KOPT-K1 (cell line): ENCODE data around the gene SLC35F1.

ENCODE experiments used
- H3K27ac ChIP-seq: fragments of 200-600 bp; sonication (generic); 2 replicates; pipeline ENCODE4 v1.5.1; 2016; ENCODE audit warnings: antibody characterized with exemption, mild to moderate bottlenecking, low read depth, low read length; ENCODE audit not compliant: poor library complexity, severe bottlenecking
- H3K36me3 ChIP-seq: fragments of 200-600 bp; sonication (generic); 2 replicates; pipeline ENCODE4 v1.5.1; 2017; ENCODE audit warnings: antibody characterized with exemption, mild to moderate bottlenecking, low read length, moderate library complexity; ENCODE audit not compliant: insufficient read depth
- H3K9me3 ChIP-seq: fragments of 200-600 bp; sonication (generic); 2 replicates; pipeline ENCODE4 v1.5.1; 2017; ENCODE audit warnings: antibody characterized with exemption, low read length, mild to moderate bottlenecking; ENCODE audit not compliant: insufficient read depth, poor library complexity, severe bottlenecking

SLC35F1 gene

GRCh38 chr6:118249680-118250079, 342.6 kb downstream of the SLC35F1 start:
- Histone ChIP-seq H3K27ac (no peak overlapping the region), H3K36me3 (no peaks in the 10 kb centered on the region), H3K9me3 (no peaks in the 10 kb centered on the region)

GRCh38 chr6:118252474-118252873, 345.4 kb downstream of the SLC35F1 start:
- Histone ChIP-seq H3K9me3 (no peaks in the 10 kb centered on the region), H3K27ac (no peak overlapping the region), H3K36me3 (no peaks in the 10 kb centered on the region)

- no peak overlapping the region for H3K27ac ChIP-seq
- H3K36me3 ChIP-seq, result no peaks in the 10 kb centered on the region
- no peaks in the 10 kb centered on the region for H3K9me3 ChIP-seq
Measured at GRCh38 chr6:118253741-118254140, 346.7 kb downstream of the SLC35F1 start.

GRCh38 chr6:118260833-118261232, 353.8 kb downstream of the SLC35F1 start:
- H3K9me3 ChIP-seq, result no peaks in the 10 kb centered on the region
- H3K36me3 ChIP-seq, result no peaks in the 10 kb centered on the region
- no peak overlapping the region for H3K27ac ChIP-seq

GRCh38 chr6:118263921-118264486, 356.9 kb downstream of the SLC35F1 start:
- Histone ChIP-seq H3K27ac (no peak overlapping the region), H3K9me3 (peaks cover 5% of the 10 kb centered on the region), H3K36me3 (no peaks in the 10 kb centered on the region)

- peaks cover 5% of the 10 kb centered on the region for H3K9me3 ChIP-seq
- H3K36me3 ChIP-seq, result no peaks in the 10 kb centered on the region
- no peak overlapping the region for H3K27ac ChIP-seq
Measured at GRCh38 chr6:118269659-118270058, 362.6 kb downstream of the SLC35F1 start.

GRCh38 chr6:118277631-118278030, 370.6 kb downstream of the SLC35F1 start:
- no peak overlapping the region for H3K27ac ChIP-seq
- H3K36me3 ChIP-seq, result no peaks in the 10 kb centered on the region
- no peaks in the 10 kb centered on the region for H3K9me3 ChIP-seq

GRCh38 chr6:118280210-118280609, 373.1 kb downstream of the SLC35F1 start:
- Histone ChIP-seq H3K27ac (no peak overlapping the region), H3K9me3 (no peaks in the 10 kb centered on the region), H3K36me3 (no peaks in the 10 kb centered on the region)

- Histone ChIP-seq H3K27ac (no peak overlapping the region), H3K9me3 (no peaks in the 10 kb centered on the region), H3K36me3 (no peaks in the 10 kb centered on the region)
Measured at GRCh38 chr6:118281291-118281690, 374.2 kb downstream of the SLC35F1 start.

GRCh38 chr6:118283766-118284165, 376.7 kb downstream of the SLC35F1 start:
- Histone ChIP-seq H3K36me3 (no peaks in the 10 kb centered on the region), H3K27ac (no peak overlapping the region), H3K9me3 (no peaks in the 10 kb centered on the region)

- H3K27ac ChIP-seq, result no peak overlapping the region
- H3K36me3 ChIP-seq, result no peaks in the 10 kb centered on the region
- H3K9me3 ChIP-seq, result no peaks in the 10 kb centered on the region
Measured at GRCh38 chr6:118284736-118285360, 377.8 kb downstream of the SLC35F1 start.

- H3K9me3 ChIP-seq, result no peaks in the 10 kb centered on the region
- no peak overlapping the region for H3K27ac ChIP-seq
- no peaks in the 10 kb centered on the region for H3K36me3 ChIP-seq
Measured at GRCh38 chr6:118285791-118286190, 378.7 kb downstream of the SLC35F1 start.

GRCh38 chr6:118288355-118289124, 381.5 kb downstream of the SLC35F1 start:
- Histone ChIP-seq H3K27ac (no peak overlapping the region), H3K9me3 (no peaks in the 10 kb centered on the region), H3K36me3 (no peaks in the 10 kb centered on the region)

GRCh38 chr6:118292558-118292957, 385.5 kb downstream of the SLC35F1 start:
- no peaks in the 10 kb centered on the region for H3K36me3 ChIP-seq
- no peak overlapping the region for H3K27ac ChIP-seq
- no peaks in the 10 kb centered on the region for H3K9me3 ChIP-seq

- H3K36me3 ChIP-seq, result no peaks in the 10 kb centered on the region
- H3K9me3 ChIP-seq, result no peaks in the 10 kb centered on the region
- no peak overlapping the region for H3K27ac ChIP-seq
Measured at GRCh38 chr6:118294906-118295305, 387.8 kb downstream of the SLC35F1 start.

GRCh38 chr6:118295336-118295735, 388.3 kb downstream of the SLC35F1 start:
- Histone ChIP-seq H3K27ac (no peak overlapping the region), H3K36me3 (no peaks in the 10 kb centered on the region), H3K9me3 (no peaks in the 10 kb centered on the region)
